ENCODE measurements around the gene FAF1.

FAF1 gene

GRCh38 chr1:50693829-50694228, 266.2 kb downstream of the FAF1 start:
- no peak for DNase-seq

GRCh38 chr1:50684185-50684584, 275.9 kb downstream of the FAF1 start:
- DNase-seq, result no peak

- no peak for DNase-seq
Observed at GRCh38 chr1:50681931-50682330, 278.1 kb downstream of the FAF1 start.

- DNase-seq, result no peak
Observed at GRCh38 chr1:50667710-50668356, 292.2 kb downstream of the FAF1 start.

GRCh38 chr1:50667272-50667671, 292.8 kb downstream of the FAF1 start:
- DNase-seq, result no peak

GRCh38 chr1:50666849-50667248, 293.2 kb downstream of the FAF1 start:
- DNase-seq, result no peak

GRCh38 chr1:50665413-50665812, 294.7 kb downstream of the FAF1 start:
- DNase-seq, result no peak

- DNase-seq, result no peak
Observed at GRCh38 chr1:50661626-50662025, 298.4 kb downstream of the FAF1 start.

GRCh38 chr1:50659107-50659662, 300.9 kb downstream of the FAF1 start:
- DNase-seq, result no peak

GRCh38 chr1:50658459-50659076, 301.5 kb downstream of the FAF1 start:
- DNase-seq, result no peak

- DNase-seq, result no peak
Observed at GRCh38 chr1:50656931-50657330, 303.1 kb downstream of the FAF1 start.

GRCh38 chr1:50651476-50652263, 308.4 kb downstream of the FAF1 start:
- DNase-seq, result no peak

GRCh38 chr1:50646526-50646925, 313.5 kb downstream of the FAF1 start:
- DNase-seq, result no peak

GRCh38 chr1:50645139-50645538, 314.9 kb downstream of the FAF1 start:
- DNase-seq, result no peak

- no peak for DNase-seq
Observed at GRCh38 chr1:50644447-50645105, 315.5 kb downstream of the FAF1 start.

GRCh38 chr1:50637460-50637859, 322.6 kb downstream of the FAF1 start:
- DNase-seq, result no peak

GRCh38 chr1:50634251-50634650, 325.8 kb downstream of the FAF1 start:
- no peak for DNase-seq

- peak; percentile 69 for DNase-seq
Observed at GRCh38 chr1:50633465-50633864, 326.6 kb downstream of the FAF1 start.

GRCh38 chr1:50631161-50631560, 328.9 kb downstream of the FAF1 start:
- no peak for DNase-seq

GRCh38 chr1:50622259-50622658, 337.8 kb downstream of the FAF1 start:
- no peak for DNase-seq

- no peak for DNase-seq
Observed at GRCh38 chr1:50620680-50621329, 339.3 kb downstream of the FAF1 start.

- no peak for DNase-seq
Observed at GRCh38 chr1:50615036-50615750, 344.9 kb downstream of the FAF1 start.
